GM06990 (cell line): ENCODE measurements around the gene PPFIA2.

Source experiments
- DNase-seq: peaks from one replicate; pipeline ENCODE4 v3.0.0-alpha.2; 2011; ENCODE audit not compliant: insufficient read length; ENCODE audit errors: extremely low read depth
- H3K27me3 ChIP-seq: replicated peaks from 2 replicates; pipeline ENCODE4 v1.6.0; 2011; ENCODE audit warnings: low read length; ENCODE audit not compliant: control insufficient read depth, insufficient read depth
- H3K36me3 ChIP-seq: 2 replicates; pipeline ENCODE4 v1.5.1; 2011; ENCODE audit warnings: low read length; ENCODE audit not compliant: control insufficient read depth, insufficient read depth
- H3K4me3 ChIP-seq: replicated peaks from 2 replicates; pipeline ENCODE4 v1.5.1; 2011; ENCODE audit warnings: low read depth, mild to moderate bottlenecking, control low read depth, low read length
- CTCF ChIP-seq: IDR thresholded peaks from 2 replicates; pipeline ENCODE4 v1.5.1; 2011; ENCODE audit warnings: low read length, control low read depth, mild to moderate bottlenecking, inconsistent platforms; ENCODE audit not compliant: insufficient read depth, poor library complexity, severe bottlenecking

Gene PPFIA2

GRCh38 chr12:81378601-81379285 lies 380.4 kb downstream of the PPFIA2 start:
- no peaks in the 10 kb centered on the region for H3K27me3 ChIP-seq
- no peak for TF ChIP-seq CTCF
- no peaks in the 10 kb centered on the region for H3K36me3 ChIP-seq
- no peak for DNase-seq
- H3K4me3 ChIP-seq: no peak overlapping the region

GRCh38 chr12:81377771-81378170 lies 381.4 kb downstream of the PPFIA2 start:
- Histone ChIP-seq H3K36me3 (no peaks in the 10 kb centered on the region), H3K4me3 (no peak overlapping the region), H3K27me3 (no peaks in the 10 kb centered on the region)
- TF ChIP-seq CTCF: no peak
- no peak for DNase-seq

GRCh38 chr12:81375969-81376368 lies 383.2 kb downstream of the PPFIA2 start:
- TF ChIP-seq CTCF: no peak
- no peaks in the 10 kb centered on the region for H3K36me3 ChIP-seq
- no peak for DNase-seq
- no peak overlapping the region for H3K4me3 ChIP-seq
- H3K27me3 ChIP-seq: no peaks in the 10 kb centered on the region

- no peak overlapping the region for H3K4me3 ChIP-seq
- no peak for TF ChIP-seq CTCF
- DNase-seq: no peak
Observed at GRCh38 chr12:81370456-81370855, 388.7 kb downstream of the PPFIA2 start.

GRCh38 chr12:81369175-81369574 lies 390.0 kb downstream of the PPFIA2 start:
- DNase-seq: no peak
- TF ChIP-seq CTCF: no peak
- no peaks in the 10 kb centered on the region for H3K36me3 ChIP-seq
- H3K27me3 ChIP-seq: no peaks in the 10 kb centered on the region
- no peak overlapping the region for H3K4me3 ChIP-seq

More at GRCh38 chr12:81370456-81370855, 388.7 kb downstream of the PPFIA2 start:
- H3K36me3 ChIP-seq: no peaks in the 10 kb centered on the region
- H3K27me3 ChIP-seq: no peaks in the 10 kb centered on the region

GRCh38 chr12:81365284-81365683 lies 393.9 kb downstream of the PPFIA2 start:
- no peak for DNase-seq
- no peaks in the 10 kb centered on the region for H3K36me3 ChIP-seq
- TF ChIP-seq CTCF: no peak
- no peaks in the 10 kb centered on the region for H3K27me3 ChIP-seq
- H3K4me3 ChIP-seq: no peak overlapping the region
